Activated CD4-positive, CD25-positive, alpha-beta regulatory T cell treated with anti-CD3 and anti-CD28 coated beads, Interleukin-2, amount 50 U/mL, for 72 hours (primary cell): ENCODE results near the gene TCAF1.
"Not testable (repeated sequence)": the region's sequence is repeated elsewhere in the genome, so short reads cannot be mapped to it uniquely, and the experiment has no call there.

Experiments used
- DNase-seq: peaks from one replicate; pipeline ENCODE4 v3.0.0; 2021

Gene TCAF1

DNA sequence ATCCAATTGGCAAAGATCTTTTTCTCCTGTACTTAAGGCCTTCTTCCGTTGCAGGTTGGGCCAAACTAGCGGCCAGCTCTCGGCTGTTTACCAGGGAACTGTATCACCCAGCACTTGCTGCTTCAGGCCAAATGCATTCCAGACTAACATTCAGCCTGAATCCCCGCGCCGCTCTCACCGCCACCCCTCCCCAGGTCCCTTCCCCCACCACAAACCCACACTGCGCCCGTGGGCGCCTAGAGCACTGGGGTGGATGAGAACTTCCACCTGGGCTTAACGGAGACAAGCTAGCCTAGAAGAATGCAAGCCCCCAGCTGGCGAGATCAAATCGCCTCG, 676 bp downstream of the TCAF1 start:
- peak; percentile 46 for DNase-seq

DNA sequence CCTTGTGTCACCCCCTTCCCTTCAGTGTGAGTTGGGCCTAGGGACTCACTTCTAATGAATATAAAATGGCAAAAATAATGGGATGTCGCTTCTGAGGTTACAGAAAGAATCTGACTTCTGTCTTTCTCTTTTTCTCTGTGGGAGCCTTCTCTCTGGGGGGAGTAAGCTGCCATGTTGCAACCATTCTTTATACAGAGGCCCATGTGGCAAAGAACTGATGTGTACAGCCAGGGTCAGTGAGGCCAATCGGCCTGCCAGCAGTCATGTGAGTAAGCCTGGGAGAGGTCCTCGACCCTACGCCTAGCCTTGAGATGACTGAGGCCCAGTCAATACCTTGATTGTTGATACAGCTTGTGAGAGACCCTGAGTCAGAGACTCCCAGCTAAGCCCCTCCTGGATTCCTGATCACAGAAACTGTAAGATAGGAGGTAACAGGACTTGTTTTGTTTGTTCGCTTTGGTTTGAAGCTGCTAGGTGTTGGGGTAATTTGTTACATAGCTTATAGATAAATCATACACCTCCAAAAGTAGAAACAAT, 1.7 kb downstream of the TCAF1 start:
- no peak for DNase-seq

DNA sequence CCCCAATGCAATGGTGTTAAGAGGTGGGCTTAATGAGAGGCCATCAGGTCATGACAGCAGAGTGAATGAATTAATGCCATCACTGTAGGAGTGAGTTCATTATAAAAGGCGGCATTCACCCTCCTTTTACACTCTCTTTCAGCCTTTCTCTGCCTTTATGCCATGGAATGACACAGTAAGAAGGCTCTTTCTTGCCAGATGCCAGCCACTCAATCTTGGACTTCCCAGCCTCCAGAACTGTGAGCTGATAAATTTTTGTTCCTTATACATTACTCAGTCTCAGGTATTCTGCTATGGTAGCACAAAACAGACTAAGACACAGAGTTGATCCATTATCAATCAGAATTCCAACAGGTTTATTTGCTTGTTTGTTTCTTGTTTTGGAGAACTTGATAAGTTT, 3.2 kb downstream of the TCAF1 start:
- DNase-seq, result no peak

DNA sequence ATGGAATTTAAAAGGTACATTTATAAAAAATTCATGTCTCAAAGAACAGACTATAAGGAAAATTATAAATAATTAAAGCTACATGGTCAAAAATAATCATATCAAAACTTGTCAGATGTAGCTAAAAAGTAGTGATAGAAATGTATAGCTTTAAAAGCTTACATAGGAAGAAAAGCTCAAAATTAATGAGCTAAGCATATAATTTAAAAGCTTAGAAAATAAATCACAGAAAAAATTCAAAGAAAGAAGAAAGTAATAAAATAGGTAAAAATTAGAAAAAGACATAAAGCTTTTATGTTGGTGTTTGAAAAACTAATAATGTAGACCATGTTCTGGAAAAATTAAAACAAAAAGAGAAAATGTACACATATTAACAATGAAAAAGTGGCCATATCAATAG, 5.3 kb downstream of the TCAF1 start:
- no peak for DNase-seq

DNA sequence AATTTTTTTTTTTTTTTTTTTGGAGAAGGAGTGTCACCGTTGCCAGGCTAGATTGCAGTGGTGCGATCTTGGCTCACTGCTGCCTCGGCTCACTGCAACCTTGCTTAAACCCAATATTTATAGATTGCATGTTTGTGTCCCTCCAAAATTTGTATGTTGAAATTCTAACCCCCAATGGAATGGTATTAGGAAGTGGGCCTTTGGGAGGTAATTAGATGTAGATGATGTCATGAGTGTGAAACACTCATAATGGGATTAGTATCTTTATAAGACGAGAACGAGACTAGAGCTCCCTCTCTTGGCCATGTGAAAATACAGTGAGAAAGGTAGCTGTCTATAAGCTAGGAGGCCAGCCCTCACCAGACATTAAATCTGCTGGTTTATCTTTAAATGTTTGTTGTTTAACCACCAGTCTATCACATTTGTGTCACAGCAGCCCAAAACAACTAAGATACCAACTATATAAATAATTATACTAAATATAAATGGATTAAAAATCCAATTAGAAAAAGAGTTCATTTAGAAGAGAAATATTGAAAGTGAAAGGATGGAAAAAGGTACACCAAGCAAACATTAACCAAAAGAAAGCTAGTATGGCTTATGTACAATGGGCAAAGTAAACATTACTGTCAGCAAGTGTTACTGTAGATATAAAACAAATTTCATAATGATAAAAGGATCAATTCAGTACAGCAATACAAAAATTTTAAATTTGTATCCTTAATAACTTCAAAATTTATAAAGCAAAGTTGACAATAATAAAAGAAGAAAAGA, 9.3 kb downstream of the TCAF1 start:
- DNase-seq, result no peak

DNA sequence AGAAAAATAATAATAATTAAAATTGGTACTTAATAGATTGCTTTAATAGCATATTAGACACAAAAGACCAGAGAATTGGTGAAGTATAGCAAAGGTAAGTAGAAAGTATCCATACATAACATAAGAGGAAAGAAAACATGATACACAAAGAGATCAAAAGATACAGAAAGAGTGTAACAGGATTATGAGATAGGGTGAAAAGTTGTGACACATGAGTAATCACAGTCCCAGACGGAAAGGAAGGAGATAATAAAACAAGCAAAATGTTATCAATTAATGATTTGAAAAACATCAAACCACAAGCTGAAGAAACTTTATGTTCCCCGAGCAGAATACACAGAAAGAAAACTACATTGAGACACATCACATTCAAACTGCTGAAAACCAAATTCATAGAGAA, 10.5 kb downstream of the TCAF1 start:
- no peak for DNase-seq

DNA sequence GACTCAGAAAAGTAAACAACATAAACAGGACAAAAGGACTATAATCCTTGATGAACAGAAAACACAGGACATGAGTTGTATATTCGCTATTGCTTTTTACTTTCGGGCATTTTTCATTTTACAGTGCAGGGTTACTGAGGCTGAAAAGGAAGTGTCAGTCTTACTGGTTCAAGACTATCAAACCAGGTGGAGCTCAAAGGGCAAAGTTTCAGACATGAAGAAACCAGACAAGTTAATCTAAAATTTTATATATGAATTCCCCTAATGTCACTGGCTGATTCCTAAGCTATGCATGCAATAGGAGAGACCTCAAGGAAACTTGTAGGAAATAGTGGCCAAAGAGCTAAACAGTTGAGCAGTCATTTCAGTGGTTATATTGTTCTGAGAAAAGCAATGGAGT, 11.4 kb downstream of the TCAF1 start:
- DNase-seq, result no peak

DNA sequence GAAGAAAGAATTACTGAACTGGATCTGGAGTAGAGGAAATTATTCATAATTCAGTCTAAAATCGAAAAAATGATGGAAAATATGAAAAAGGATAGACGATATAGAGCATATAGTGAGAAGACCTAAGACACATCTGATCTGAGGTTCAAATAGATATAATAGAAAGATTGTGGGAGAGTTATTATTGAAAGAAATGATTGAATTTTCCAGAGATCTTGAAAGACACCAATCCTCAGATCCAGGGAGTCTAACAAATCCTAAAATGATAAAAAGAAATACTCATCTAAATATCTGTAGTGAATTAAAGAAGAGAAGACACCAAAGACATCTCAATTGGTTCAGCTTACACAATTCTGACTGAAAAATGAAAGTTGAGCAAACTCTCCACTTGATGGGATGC, 12.9 kb downstream of the TCAF1 start:
- no peak for DNase-seq

DNA sequence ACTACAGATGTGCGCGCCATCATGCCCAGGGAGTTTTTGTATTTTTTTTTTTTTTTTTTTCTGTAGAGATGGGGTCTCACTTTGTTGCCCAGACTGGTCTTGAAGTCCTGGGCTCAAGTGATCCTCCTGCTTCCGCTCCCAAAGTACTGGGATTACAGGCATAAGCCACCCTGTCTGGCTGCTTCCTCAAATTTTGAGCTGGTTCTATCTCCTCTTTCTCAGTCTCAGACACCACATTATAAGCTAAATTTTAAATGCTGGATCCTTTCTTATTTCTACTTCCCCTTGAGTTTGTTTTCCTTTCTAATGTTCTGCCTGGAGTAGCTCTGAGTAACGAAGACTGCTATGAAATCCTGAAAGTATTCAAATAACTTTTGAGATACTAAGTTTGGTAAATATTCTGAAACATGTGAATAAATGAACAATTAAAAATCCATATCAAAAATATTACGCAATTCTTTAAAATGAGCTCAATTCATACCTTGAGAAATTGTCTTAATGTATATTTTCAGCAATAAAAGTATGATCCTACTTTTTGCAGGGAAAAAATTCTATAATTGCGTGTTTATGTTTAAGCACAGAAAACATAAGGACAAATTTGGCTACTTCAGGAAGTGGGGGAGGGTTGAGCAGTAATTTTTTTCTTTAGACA, 15.0 kb downstream of the TCAF1 start:
- no peak for DNase-seq

DNA sequence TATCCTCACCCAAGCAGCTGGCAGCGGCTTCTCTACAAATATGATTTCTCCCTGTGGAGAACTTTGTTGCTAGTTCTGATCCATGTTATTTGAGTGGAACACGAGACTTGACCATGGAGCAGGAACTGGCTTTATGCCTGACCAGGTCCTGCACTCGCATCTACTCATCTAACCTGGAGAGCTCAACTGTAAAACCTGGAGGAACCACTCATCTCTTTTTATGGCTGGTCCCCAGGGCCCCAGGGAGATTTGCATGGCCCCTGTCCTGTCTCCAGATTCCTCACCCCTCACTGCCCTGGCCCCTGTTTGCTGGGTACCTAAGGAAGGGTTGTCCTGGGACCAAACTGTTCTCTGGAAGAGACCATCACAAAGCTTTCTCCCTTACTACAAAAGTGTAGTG, 16.0 kb downstream of the TCAF1 start:
- DNase-seq, result no peak

DNA sequence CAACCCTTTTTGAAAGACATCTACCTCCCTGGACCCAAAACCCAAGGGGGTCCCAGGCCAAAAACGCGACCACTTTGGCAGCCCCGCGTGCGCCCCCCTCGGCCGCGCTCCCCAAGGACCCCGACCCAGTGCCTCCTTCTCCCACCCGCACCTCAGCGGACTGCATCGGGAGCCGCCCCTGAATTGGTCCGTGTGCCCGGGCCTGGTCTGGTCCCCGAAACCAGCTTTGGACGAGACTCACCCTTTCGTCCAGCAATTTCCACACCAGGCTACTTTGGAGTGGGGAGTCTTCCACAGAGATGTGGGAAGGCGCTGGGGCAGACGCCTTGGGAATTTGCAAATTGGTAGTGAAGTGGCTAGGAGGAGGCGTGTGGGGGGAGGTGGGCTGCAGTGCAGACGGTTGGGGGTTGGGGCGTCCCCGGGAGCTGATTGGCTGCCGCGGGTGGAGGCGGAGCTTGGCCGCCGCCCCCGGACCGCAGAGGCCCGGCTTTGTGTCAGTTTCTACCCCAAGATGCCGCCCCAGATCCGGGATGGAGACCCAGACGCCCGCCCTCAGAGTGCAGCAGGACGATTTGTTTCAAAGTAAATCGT, 16.9 kb downstream of the TCAF1 start:
- no peak for DNase-seq

DNA sequence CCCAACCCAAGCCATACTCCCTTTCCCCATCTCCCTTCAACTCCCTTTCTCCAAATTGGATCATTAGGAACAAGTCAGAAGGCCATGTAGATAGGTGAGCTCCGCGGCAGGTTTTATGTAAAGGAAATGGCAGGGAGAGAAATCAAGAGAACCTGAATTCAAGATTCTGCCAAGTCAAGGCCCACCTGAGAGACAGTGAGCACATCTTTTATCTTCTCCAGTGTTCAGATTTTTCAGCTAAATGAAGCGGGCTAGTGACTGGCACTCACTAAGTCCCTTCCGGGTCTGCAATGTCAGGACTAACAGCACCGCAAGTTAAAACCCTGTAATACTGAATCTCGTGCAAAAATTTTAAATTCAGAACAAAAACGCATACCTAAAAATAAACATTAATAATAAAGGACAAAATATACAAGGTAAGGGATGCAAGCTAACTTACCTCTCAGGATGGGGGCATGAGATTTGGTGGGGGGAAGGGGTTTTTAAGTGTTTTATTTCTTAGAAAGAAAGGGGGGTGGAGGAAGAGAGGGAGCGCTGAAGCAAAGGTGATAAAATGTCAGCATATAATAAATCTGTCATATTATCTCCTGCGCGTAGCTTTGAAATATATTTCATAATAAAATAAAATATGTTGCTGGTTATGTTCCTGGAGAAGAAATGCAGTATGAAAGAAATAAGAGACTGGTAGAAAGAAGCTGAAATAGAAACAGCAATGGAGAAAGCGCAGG, 17.6 kb downstream of the TCAF1 start:
- DNase-seq, result no peak

DNA sequence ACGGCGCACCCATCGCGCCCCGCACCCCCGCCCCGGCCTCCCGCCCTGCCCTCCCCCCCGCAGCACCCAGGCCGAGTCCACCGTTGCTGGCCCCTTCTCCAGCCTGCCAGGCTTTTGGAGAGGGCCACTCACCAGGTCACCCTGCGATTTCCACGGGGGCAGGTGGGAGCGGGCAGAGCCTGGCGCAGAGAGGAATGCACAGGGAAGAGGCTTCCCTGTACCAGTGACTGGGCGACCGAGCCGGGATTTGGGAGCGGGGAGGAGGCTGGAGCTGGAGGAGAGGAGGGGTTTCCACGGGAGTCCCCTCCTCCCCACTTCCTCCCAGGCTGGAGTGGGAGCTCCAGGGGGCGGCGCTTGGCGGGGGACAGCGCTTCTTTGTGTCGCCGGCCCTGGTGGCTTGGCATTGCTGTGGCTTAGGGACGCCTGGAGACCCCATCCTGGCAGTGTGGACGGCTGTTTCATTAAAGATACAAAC, 19.3 kb downstream of the TCAF1 start:
- no peak for DNase-seq

DNA sequence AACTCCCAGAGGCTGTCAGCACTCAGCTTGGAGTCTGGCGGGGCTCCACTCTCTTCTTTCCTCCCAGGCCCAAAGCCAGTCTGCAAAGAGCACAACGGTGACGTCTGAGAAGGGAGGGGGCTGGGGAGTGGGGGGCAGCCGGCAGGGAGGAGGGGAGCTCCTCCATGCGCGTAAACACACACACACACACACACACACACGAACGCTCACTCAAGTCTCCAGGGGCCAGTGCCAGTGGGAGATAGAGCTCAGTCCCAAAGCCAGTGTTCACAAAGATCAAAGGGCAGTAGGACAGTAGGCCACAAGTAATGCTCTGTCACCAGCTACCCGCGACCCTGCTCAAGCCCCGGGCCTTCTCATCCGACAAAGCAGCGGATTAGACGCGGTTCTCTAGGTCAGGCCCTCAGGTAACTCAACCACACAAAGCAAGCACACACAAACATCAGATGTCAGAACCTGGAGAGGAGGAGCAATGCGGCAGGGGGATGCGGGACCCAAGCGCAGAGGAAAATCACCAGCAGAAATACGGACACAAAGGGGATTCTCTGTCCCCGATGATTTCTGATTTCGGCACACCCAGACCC, 19.9 kb downstream of the TCAF1 start:
- no peak for DNase-seq

DNA sequence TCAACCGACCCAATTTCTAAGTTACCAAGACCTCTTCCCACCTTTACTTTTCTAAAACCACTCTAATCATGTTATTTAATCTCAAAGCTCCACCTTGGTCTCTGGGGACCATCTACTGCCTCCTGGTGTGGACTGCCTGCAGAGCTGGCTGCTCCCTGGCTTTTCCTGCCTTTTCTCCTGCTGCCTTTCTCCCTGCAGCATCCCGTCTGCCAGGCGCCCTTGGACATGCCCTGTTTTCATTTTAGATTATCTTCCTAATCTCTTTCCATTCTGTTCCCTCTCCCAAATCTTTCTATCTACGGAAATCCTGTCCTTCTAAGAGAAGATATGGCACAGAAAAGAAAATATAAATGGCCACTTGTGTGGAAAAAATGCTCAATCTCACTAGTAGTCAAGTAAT, 23.1 kb downstream of the TCAF1 start:
- DNase-seq, result no peak

DNA sequence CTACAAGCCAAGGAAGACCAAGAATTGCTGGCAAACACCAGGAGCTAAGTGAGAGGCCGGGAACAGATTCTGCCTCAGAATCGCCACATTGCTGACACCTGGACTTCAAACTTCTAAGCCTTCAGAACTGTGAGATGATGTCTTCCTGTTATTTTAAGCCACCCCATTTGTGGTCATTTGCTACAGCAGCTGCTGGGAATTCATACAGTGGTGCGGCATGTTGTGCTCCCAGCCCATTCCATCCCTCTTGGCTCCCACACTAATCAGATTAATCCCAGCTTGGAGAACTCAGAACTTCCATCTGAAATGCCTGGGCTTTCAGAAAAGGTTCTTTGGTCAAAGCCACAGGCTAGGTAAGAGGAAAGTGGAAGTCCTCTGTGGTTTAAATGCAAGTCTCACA, 24.9 kb downstream of the TCAF1 start:
- DNase-seq, result no peak

DNA sequence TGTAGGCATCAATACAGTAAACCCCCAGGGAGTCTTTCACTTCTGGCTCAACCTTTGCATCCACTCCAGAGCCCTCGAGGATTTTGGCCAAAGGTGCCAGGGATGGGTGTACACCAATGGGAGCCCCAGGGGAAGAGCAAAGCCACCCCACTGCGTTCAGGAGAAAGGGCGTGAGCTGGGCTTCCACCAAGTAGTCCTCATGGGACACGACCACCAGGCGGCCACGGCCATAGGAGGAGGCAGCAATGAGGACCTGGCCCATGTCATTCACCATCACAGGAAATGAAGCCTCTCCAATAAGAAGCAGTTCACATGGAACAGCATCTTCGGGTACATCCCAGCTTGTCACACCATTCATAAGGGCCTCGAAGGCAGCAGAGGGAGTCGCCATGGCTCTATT, 25.8 kb downstream of the TCAF1 start:
- DNase-seq, result no peak

DNA sequence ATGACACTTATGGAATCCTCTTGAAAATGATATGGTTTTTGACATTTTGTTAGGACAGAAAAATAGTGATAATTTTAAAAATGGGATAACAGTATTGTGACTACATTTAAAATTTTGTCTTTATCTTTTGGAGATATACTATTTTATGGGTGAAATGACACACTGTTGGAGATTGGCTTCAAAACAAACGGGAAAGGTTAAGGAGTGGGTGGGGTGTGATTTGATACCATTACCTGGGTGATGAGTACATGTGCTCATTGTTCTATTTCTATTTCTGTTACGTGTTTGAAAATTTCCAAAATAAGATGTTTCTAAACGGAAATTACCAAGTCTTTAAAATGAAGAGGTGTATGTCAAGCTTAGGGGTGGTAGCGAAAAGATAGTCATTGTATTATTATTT, 28.7 kb downstream of the TCAF1 start:
- not testable (repeated sequence) for DNase-seq

DNA sequence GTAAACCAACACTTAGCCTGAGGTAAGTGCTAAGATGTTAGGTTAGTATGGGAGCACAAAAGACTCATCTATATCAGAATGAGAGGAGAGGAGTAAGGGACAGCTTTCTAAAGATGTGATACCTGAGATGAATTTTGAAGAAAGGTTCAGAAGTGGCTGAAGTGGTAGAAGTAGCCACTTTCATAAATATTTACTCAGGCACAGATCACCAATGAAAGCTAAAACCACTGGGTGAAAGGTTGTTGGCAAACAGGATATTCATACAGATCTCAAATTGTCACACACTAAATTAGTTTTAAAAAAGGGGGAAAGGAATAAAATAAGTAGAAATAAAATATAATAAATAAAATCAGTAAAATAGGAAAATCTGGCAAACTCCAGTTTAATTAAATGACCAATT, 30.4 kb downstream of the TCAF1 start:
- not testable (repeated sequence) for DNase-seq

DNA sequence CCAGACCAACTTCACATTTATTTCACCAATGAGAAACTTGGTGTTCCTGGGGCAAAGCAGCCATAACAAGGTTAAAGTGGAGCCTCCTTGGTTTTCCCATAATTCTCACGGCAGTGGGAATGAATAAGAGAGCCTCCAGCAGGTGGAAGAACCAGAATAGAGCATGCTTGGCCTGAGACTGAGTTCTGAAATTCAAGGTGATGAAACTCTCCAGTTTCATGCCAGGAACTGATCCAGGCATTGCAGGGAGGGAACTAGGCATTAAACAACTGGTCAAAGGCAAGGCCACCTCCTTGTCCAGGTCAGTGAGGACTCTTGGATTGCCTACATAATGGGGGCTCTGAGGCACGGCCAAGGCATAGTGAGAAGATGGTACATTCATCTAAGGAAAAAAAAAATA, 44.0 kb downstream of the TCAF1 start:
- DNase-seq, result not testable (repeated sequence)

DNA sequence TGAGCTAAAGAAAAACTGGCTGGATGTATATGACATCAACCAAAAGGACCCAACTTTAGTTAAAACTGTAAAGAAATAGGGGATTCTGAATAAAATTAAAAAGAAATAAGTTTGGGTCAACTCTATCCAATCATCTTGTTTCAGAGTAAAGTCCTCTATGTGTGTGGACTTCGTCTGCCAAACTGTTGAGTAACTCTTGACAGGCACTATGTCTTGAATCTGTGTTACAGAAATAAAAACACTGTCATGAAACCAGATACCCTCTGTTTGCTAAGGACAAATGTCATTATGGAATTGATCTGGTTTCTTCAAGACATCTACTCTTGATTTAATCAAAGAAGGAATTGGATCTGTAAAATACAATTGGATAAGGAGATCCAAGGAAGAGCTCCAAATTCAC, 46.5 kb downstream of the TCAF1 start:
- DNase-seq, result not testable (repeated sequence)

DNA sequence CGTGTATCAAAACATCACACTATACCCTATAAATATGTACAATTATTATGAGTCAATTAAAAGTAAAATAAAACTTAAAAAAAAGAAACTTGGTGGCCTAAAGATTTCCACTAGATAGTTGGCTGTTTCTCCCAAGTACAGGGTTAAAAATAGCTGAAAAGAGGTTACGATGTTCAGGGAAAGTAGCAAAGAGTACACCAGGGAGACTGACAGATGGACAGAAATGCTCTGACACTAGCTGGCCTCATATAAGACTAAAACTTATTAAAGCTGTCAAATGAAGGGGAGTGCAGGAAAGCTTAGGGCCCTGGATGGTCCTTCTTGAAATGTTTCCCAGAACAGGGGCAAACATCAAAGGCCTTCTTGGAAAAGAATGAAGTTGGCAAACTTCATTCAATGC, 51.3 kb downstream of the TCAF1 start:
- no peak for DNase-seq
